H9 (cell line): ENCODE results near the gene MICAL2. TPM values are rescaled to one million over a fixed set of nuclear protein-coding genes. Genes with fewer than 3 reads are reported as not detected.

ENCODE experiments used
- DNase-seq: peaks from one replicate; pipeline ENCODE4 v3.0.0-alpha.2; 2017
- H2AFZ ChIP-seq: one replicate; pipeline ENCODE4 v1.6.1; 2013; ENCODE audit warnings: mild to moderate bottlenecking, low read length, control low read depth, moderate library complexity
- H2AK5ac ChIP-seq: 2 replicates; pipeline ENCODE4 v1.6.1; 2013; ENCODE audit warnings: low read length, control low read depth, mixed read lengths; ENCODE audit not compliant: insufficient read length
- H2BK120ac ChIP-seq: one replicate; pipeline ENCODE4 v1.6.1; 2013; ENCODE audit warnings: low read depth, mild to moderate bottlenecking, low read length, control low read depth, inconsistent platforms; ENCODE audit not compliant: poor library complexity, severe bottlenecking
- H2BK12ac ChIP-seq: 2 replicates; pipeline ENCODE4 v1.6.1; 2013; ENCODE audit warnings: low read length, control low read depth, mixed read lengths, low read depth; ENCODE audit not compliant: insufficient read length
- H2BK15ac ChIP-seq: 2 replicates; pipeline ENCODE4 v1.6.1; 2013; ENCODE audit warnings: low read depth, low read length, control low read depth
- H2BK20ac ChIP-seq: one replicate; pipeline ENCODE4 v1.6.1; 2013; ENCODE audit warnings: low read depth, mild to moderate bottlenecking, low read length, control low read depth, inconsistent platforms; ENCODE audit not compliant: poor library complexity, severe bottlenecking
- H2BK5ac ChIP-seq: 2 replicates; pipeline ENCODE4 v1.6.1; 2013; ENCODE audit warnings: low read length, control low read depth, mixed read lengths; ENCODE audit not compliant: insufficient read length
- H3K14ac ChIP-seq: 2 replicates; pipeline ENCODE4 v1.6.1; 2013; ENCODE audit warnings: low read length, control low read depth; ENCODE audit not compliant: insufficient read depth
- H3K18ac ChIP-seq: 2 replicates; pipeline ENCODE4 v1.6.1; 2013; ENCODE audit warnings: low read depth, mild to moderate bottlenecking, mixed read lengths, low read length, control low read depth; ENCODE audit not compliant: insufficient read length
- H3K23ac ChIP-seq: 2 replicates; pipeline ENCODE4 v1.6.1; 2013; ENCODE audit warnings: low read length, control low read depth, mixed read lengths, low read depth; ENCODE audit not compliant: insufficient read length
- H3K23me2 ChIP-seq: 2 replicates; pipeline ENCODE4 v1.6.1; 2013; ENCODE audit warnings: low read depth, mild to moderate bottlenecking, mixed read lengths, low read length, control low read depth; ENCODE audit not compliant: insufficient read length, poor library complexity, severe bottlenecking
- H3K27ac ChIP-seq: 2 replicates; pipeline ENCODE4 v1.5.1; 2013; ENCODE audit warnings: low read length, control low read depth, mixed read lengths, low read depth; ENCODE audit not compliant: insufficient read length
- H3K27me3 ChIP-seq: 2 replicates; pipeline ENCODE4 v1.6.1; 2013; ENCODE audit warnings: low read length, control low read depth, inconsistent platforms; ENCODE audit not compliant: insufficient read depth
- H3K4ac ChIP-seq: 2 replicates; pipeline ENCODE4 v1.6.1; 2013; ENCODE audit warnings: low read depth, mild to moderate bottlenecking, control low read depth, inconsistent platforms, low read length, moderate library complexity
- H3K4me1 ChIP-seq: 2 replicates; pipeline ENCODE4 v1.6.1; 2013; ENCODE audit warnings: low read length, control low read depth, inconsistent platforms; ENCODE audit not compliant: insufficient read depth
- H3K4me2 ChIP-seq: 2 replicates; pipeline ENCODE4 v1.6.1; 2013; ENCODE audit warnings: low read length, control low read depth, mixed read lengths; ENCODE audit not compliant: insufficient read length, insufficient read depth
- H3K56ac ChIP-seq: 2 replicates; pipeline ENCODE4 v1.6.1; 2013; ENCODE audit warnings: low read depth, mild to moderate bottlenecking, mixed read lengths, low read length, control low read depth; ENCODE audit not compliant: insufficient read length
- H3K79me1 ChIP-seq: 2 replicates; pipeline ENCODE4 v1.6.1; 2013; ENCODE audit warnings: low read depth, mild to moderate bottlenecking, moderate library complexity, low read length, control low read depth, inconsistent platforms; ENCODE audit not compliant: insufficient read depth, poor library complexity, severe bottlenecking
- H3K79me2 ChIP-seq: 2 replicates; pipeline ENCODE4 v1.6.1; 2013; ENCODE audit warnings: low read length, control low read depth, inconsistent platforms; ENCODE audit not compliant: insufficient read depth
- H3K9ac ChIP-seq: 2 replicates; pipeline ENCODE4 v1.6.1; 2013; ENCODE audit warnings: low read length, control low read depth, mixed read lengths; ENCODE audit not compliant: insufficient read length; ENCODE audit errors: extremely low read depth
- H3K9me3 ChIP-seq: one replicate; pipeline ENCODE4 v1.6.1; 2013; ENCODE audit warnings: low read depth, low read length, inconsistent platforms; ENCODE audit not compliant: control insufficient read depth
- H3T11ph ChIP-seq: one replicate; pipeline ENCODE4 v1.6.1; 2013; ENCODE audit warnings: mild to moderate bottlenecking, low read length, control low read depth, inconsistent platforms
- H4K20me1 ChIP-seq: one replicate; pipeline ENCODE4 v1.6.1; 2013; ENCODE audit not compliant: control insufficient read depth, insufficient read length, insufficient read depth
- H4K5ac ChIP-seq: 2 replicates; pipeline ENCODE4 v1.6.1; 2013; ENCODE audit warnings: low read depth, mild to moderate bottlenecking, mixed read lengths, low read length, control low read depth; ENCODE audit not compliant: insufficient read length
- H4K8ac ChIP-seq: replicated peaks from 2 replicates; pipeline ENCODE4 v1.6.1; 2013; ENCODE audit warnings: low read length, control low read depth, mixed read lengths, low read depth; ENCODE audit not compliant: insufficient read length
- H4K91ac ChIP-seq: 2 replicates; pipeline ENCODE4 v1.6.1; 2013; ENCODE audit warnings: low read depth, mild to moderate bottlenecking, moderate library complexity, mixed read lengths, low read length, control low read depth; ENCODE audit not compliant: insufficient read length
- H3K27ac Mint-ChIP-seq, 3 experiments: 2 replicates in 2 of 3; 3 replicates in 1 of 3; pipeline ENCODE4 v1.8.0; 2020 to 2021; ENCODE audit warnings: mixed read lengths in 3 of 3, mild to moderate bottlenecking in 1 of 3, moderate library complexity in 1 of 3
- H3K27me3 Mint-ChIP-seq: 2 replicates; pipeline ENCODE4 v1.8.0; 2021; ENCODE audit warnings: low read depth, mild to moderate bottlenecking, moderate library complexity, mixed read lengths
- H3K36me3 Mint-ChIP-seq, 3 experiments: 2 replicates in 2 of 3; 3 replicates in 1 of 3; pipeline ENCODE4 v1.8.0; 2020 to 2021; ENCODE audit warnings: low read depth in 3 of 3, mixed read lengths in 3 of 3; ENCODE audit not compliant: insufficient read depth in 1 of 3
- H3K4me1 Mint-ChIP-seq, 2 experiments: 2 replicates each; pipeline ENCODE4 v1.8.0; 2020; ENCODE audit warnings: mixed read lengths in 2 of 2
- H3K4me3 Mint-ChIP-seq, 2 experiments: 2 replicates in 1 of 2; 3 replicates in 1 of 2; pipeline ENCODE4 v1.8.0; 2020 to 2021; ENCODE audit warnings: mild to moderate bottlenecking in 2 of 2, mixed read lengths in 2 of 2, moderate library complexity in 1 of 2
- H3K9me3 Mint-ChIP-seq, 2 experiments: 2 replicates in 1 of 2; 3 replicates in 1 of 2; pipeline ENCODE4 v1.8.0; 2020; ENCODE audit warnings: mild to moderate bottlenecking in 2 of 2, mixed read lengths in 2 of 2, moderate library complexity in 1 of 2
- WGBS: extraction: QIAGEN DNeasy Blood & Tissue Kit; methylation state at CpG from one replicate; pipeline ENCODE4 v1.1.7; 2013; ENCODE audit warnings: missing lambda C conversion rate, low lambda C conversion rate, mixed read lengths; ENCODE audit not compliant: insufficient read length; ENCODE audit errors: extremely low coverage; 5-methylcytosine and 5-hydroxymethylcytosine counted together
- total RNA-seq: library from RNA; stranded (reverse); gene quantifications from 2 replicates; pipeline ENCODE4 v1.2.1, GENCODE V29; 2021
- TF ChIP-seq, protein P1 (sequence below): fragments of 200-600 bp; sonication (generic); conservative IDR thresholded peaks from 3 replicates; pipeline ENCODE4 v1.8.0; 2021; ENCODE audit warnings: antibody characterized with exemption, mild to moderate bottlenecking

The MICAL2 gene
- total RNA-seq, 1 experiment from 2014 or later, result 4.7 TPM

DNA sequence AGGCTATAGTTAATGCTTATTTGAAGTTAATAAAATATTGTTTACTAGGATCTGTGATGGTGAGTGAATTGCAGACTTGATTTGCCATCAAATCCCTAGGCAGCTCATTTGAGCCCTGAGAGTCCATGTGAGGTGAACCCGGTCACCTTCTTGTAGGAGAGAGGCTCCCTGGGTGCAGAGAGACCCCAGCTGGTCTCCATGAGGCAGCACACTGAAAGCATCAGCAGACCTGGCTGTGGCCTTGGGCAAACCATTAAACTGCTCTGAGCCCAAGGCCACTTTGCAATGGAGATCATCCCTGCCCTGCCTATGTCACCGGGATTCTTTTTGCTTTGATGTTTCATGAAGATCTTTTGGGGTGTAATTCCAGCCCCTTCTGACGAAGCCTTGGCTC lies 125.2 kb downstream of the MICAL2 start:
- Mint-ChIP-seq H3K4me1 (peaks cover 0 to 9% of the 10 kb centered on the region in 2 experiments; a peak in 1 of 4 replicates), H3K27ac (no peak overlapping the region), H3K4me3 (no peak overlapping the region), H3K9me3 (no peaks in the 10 kb centered on the region), H3K27me3 (peaks cover 4% of the 10 kb centered on the region), H3K36me3 (no peaks in the 10 kb centered on the region)
- Histone ChIP-seq H2BK20ac (no peak overlapping the region), H4K5ac (no peak overlapping the region), H4K8ac (no peak overlapping the region), H3K23ac (no peak overlapping the region), H3K79me2 (no peaks in the 10 kb centered on the region), H2BK120ac (no peak overlapping the region), H2BK12ac (no peak overlapping the region), H3K23me2 (no peaks in the 10 kb centered on the region), H3K56ac (no peak overlapping the region), H4K91ac (no peak overlapping the region), H3T11ph (no peak overlapping the region), H3K27ac (no peak overlapping the region), H3K18ac (no peak overlapping the region), H2BK15ac (no peak overlapping the region), H3K9ac (no peak overlapping the region), H3K4ac (no peak overlapping the region), H4K20me1 (no peaks in the 10 kb centered on the region), H2BK5ac (no peak overlapping the region), H3K14ac (no peak overlapping the region), H2AK5ac (no peak overlapping the region), H3K27me3 (no peaks in the 10 kb centered on the region), H3K4me2 (no peak overlapping the region), H3K9me3 (no peaks in the 10 kb centered on the region), H3K4me1 (no peaks in the 10 kb centered on the region), H3K79me1 (no peaks in the 10 kb centered on the region), H2AFZ (no peak overlapping the region)
- WGBS, result no CpG with 5 or more reads among the region's 3 CpGs
- no peak for DNase-seq
- TF ChIP-seq, protein P1, sequence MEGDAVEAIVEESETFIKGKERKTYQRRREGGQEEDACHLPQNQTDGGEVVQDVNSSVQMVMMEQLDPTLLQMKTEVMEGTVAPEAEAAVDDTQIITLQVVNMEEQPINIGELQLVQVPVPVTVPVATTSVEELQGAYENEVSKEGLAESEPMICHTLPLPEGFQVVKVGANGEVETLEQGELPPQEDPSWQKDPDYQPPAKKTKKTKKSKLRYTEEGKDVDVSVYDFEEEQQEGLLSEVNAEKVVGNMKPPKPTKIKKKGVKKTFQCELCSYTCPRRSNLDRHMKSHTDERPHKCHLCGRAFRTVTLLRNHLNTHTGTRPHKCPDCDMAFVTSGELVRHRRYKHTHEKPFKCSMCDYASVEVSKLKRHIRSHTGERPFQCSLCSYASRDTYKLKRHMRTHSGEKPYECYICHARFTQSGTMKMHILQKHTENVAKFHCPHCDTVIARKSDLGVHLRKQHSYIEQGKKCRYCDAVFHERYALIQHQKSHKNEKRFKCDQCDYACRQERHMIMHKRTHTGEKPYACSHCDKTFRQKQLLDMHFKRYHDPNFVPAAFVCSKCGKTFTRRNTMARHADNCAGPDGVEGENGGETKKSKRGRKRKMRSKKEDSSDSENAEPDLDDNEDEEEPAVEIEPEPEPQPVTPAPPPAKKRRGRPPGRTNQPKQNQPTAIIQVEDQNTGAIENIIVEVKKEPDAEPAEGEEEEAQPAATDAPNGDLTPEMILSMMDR, result peak; percentile 39; the same call in 2 of the 3 replicates
